AG04450 (cell line): Measurements from ENCODE around the gene CFAP57. TPM values are rescaled to one million over a fixed set of nuclear protein-coding genes. Genes with fewer than 3 reads are reported as not detected.

Experiments
- CTCF ChIA-PET: fragments of 300-600, 350-600 bp; formaldehyde crosslinking; extraction: SDS; loops from one replicate; lab custom pipeline; 2022; ENCODE audit warnings: antibody characterized with exemption, inconsistent platforms; lab: Charles Lee
- POLR2A ChIA-PET: fragments of 350-600 bp; formaldehyde crosslinking; extraction: SDS; loops from one replicate; lab custom pipeline; 2021; ENCODE audit warnings: antibody characterized with exemption, inconsistent platforms; lab: Yijun Ruan, JAX
- DNase-seq: peaks from one replicate; pipeline ENCODE4 v3.0.0-alpha.2; 2011; ENCODE audit warnings: low read depth, low spot score
- H3K27ac ChIP-seq: one replicate; pipeline ENCODE4 v1.5.1; 2012; ENCODE audit warnings: low read depth, low read length, control low read depth
- H3K27me3 ChIP-seq: one replicate; pipeline ENCODE4 v1.6.0; 2012; ENCODE audit warnings: low read length; ENCODE audit not compliant: control insufficient read depth, insufficient read depth
- H3K4me3 ChIP-seq: 2 replicates; pipeline ENCODE4 v1.5.1; 2011; ENCODE audit warnings: mild to moderate bottlenecking, low read depth, low read length, control low read depth
- H3K9me3 ChIP-seq: 2 replicates; pipeline ENCODE4 v1.5.1; 2012; ENCODE audit warnings: low read length; ENCODE audit not compliant: control insufficient read depth, insufficient read depth
- CTCF ChIP-seq: IDR thresholded peaks from 2 replicates; pipeline ENCODE4 v1.5.1; 2011; ENCODE audit warnings: low read depth, low read length, control low read depth, inconsistent platforms
- polyA plus RNA-seq: library from polyadenylated mRNA; depleted of rRNA; stranded (reverse); fragments of >200 nt; gene quantifications from 2 replicates; pipeline ENCODE4 v1.2.3, GENCODE V29; 2011

The CFAP57 gene
- polyA plus RNA-seq, 1 experiment = 0.58 TPM

DNA sequence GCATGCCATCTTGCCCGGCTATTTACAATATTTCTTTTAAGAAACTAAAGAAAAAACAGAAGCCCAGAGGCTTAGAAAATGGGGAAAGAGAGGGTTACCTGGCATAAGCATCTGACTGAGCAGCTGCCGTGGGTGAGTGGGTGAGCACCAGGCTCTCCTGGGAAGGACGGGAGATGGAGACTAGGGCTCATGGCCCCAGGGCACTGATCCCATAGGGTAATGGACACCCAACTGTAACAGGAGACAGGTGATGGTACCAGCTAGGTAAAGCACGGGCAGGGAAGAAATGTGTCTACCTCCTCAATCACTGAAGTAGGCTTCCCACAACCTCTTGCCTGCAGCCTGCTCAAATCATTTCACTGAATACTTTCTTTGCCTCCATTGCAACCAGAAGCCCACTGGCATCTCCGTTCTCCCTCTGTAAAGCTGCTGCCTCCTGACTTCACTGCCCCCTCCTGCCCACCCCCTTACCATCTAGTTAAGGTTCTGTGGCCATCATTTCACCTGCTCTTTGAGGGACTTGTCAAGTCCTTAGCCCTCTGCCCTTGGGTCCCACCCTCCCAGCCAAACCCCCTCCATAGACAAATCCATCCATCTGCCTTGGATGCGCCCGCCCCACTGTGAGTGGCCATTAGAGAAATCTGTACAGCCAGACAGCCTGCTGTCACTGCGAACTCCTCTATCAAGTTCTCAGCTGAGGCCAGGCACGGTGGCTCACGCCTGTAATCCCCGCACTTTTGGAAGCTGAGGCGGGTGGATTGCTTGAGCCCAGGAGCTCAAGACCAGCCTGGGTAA, 103.9 kb downstream of the CFAP57 start:
- no peak for DNase-seq
- Histone ChIP-seq H3K27me3 (peaks cover 14% of the 10 kb centered on the region), H3K9me3 (no peaks in the 10 kb centered on the region; the same call in 1 of the 2 replicates), H3K27ac (no peak overlapping the region), H3K4me3 (no peak overlapping the region)
- TF ChIP-seq CTCF = no peak
- POLR2A ChIA-PET = no interaction called here
- CTCF ChIA-PET = no interaction called here

GRCh38 chr1:43276673-43277072, 104.5 kb downstream of the CFAP57 start:
- Histone ChIP-seq H3K27ac (no peak overlapping the region), H3K27me3 (peaks cover 14% of the 10 kb centered on the region), H3K4me3 (no peak overlapping the region), H3K9me3 (no peaks in the 10 kb centered on the region; the same call in 1 of the 2 replicates)
- ChIA-PET POLR2A (no interaction called here), CTCF (no interaction called here)
- no peak for DNase-seq
- TF ChIP-seq CTCF = no peak

GRCh38 chr1:43277116-43277876, 105.2 kb downstream of the CFAP57 start:
- no peak for TF ChIP-seq CTCF
- ChIA-PET POLR2A (no interaction called here), CTCF (no interaction called here)
- Histone ChIP-seq H3K27me3 (peaks cover 14% of the 10 kb centered on the region), H3K4me3 (no peak overlapping the region), H3K27ac (no peak overlapping the region), H3K9me3 (no peaks in the 10 kb centered on the region; the same call in 1 of the 2 replicates)
- DNase-seq = no peak

DNA sequence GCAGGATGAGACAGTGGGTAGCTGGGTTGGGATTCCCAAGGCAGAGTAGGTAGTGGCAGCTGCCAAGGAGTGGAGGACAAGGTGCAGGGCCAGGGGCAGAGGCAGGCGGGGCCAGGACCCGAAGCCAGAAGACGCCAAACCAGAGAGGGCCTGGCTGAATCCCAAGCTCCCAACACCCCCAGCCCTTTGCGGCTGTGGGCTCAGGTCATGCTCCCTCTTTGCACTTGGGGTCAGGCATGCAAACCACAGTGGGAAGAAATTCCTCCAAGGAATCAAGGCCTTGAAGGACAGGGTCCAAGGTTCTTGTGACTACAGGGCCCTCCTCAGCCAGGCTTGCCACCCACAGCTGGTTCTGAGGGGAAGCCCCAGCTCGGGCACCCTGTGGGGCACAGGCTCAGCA, 107.0 kb downstream of the CFAP57 start:
- CTCF ChIA-PET = no interaction called here
- no peak for DNase-seq
- no peak overlapping the region for H3K4me3 ChIP-seq
- POLR2A ChIA-PET = no interaction called here
- peaks cover 14% of the 10 kb centered on the region for H3K27me3 ChIP-seq
- no peak for TF ChIP-seq CTCF
- H3K9me3 ChIP-seq = no peaks in the 10 kb centered on the region; the same call in 1 of the 2 replicates
- H3K27ac ChIP-seq = no peak overlapping the region

- no peaks in the 10 kb centered on the region; the same call in 1 of the 2 replicates for H3K9me3 ChIP-seq
- no peak overlapping the region for H3K27ac ChIP-seq
- CTCF ChIA-PET = no interaction called here
- no peak overlapping the region for H3K4me3 ChIP-seq
- no peak for DNase-seq
- no peak for TF ChIP-seq CTCF
- peaks cover 16% of the 10 kb centered on the region for H3K27me3 ChIP-seq
- POLR2A ChIA-PET = no interaction called here
Measured at GRCh38 chr1:43279666-43280065, 107.5 kb downstream of the CFAP57 start.
